ENCODE measurements around the gene KCNN1.
A peak's percentile ranks its signal among the peaks of the same experiment; 100 is the strongest.

KCNN1 gene

DNA sequence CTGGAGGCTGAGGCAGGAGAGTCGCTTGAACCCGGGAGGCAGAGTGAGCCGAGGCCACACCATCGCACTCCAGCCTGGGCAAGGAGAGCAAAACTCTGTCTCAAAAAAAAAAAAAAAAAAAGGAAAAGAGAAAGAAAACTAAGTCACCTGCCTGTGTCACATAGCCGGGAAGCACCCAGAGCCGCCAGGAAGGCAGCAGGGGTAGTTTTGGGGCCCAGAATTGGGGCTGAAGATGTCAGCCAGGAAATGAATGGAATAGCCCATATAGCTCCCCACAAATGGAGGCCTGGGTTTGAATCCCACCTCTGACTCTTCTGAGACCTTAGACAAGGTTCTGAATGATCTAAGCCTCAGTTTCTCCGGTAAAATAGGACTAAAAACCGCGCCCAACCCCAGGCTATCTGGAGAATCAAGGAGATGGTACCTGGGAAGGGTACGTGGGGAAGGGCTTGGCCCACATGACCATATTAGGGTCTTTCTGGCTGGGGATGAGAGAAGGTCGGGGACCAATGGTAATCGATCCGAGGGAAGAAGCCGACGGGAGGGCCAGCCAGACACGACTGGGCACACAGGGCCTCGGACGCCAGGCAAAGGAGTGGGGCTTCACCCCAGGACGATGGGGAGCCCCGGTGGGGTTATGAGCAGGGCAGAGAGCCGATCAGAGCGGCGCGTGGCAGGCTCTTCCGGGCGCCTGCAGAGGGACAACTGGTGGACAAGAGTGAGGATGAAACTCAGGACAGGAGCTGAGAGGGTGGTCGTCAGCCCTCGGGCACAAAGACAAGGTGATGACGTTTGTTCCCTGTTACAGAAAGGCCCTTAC lies 19.7 kb upstream of the KCNN1 start:
- Histone ChIP-seq H3K9me3 (ENCODE audit: insufficient read depth, low read length) (no peaks in the 10 kb centered on the region), H3K36me3 (replicated peaks; ENCODE audit: low read depth, low read length) (peaks cover 8% of the 10 kb centered on the region), H3K79me2 (ENCODE audit: low read length) (no peaks in the 10 kb centered on the region), H2AFZ (ENCODE audit: low read depth, low read length) (no peak overlapping the region; the same call in 1 of the 2 replicates), H3K4me2 (ENCODE audit: low read length) (peak overlapping the region; percentile 81), H3K4me3 (ENCODE audit: low read length) (peak overlapping the region; percentile 72), H3K27ac (ENCODE audit: low read length) (peak overlapping the region; percentile 75), H4K20me1 (ENCODE audit: insufficient read depth, low read length) (no peaks in the 10 kb centered on the region), H3K4me1 (ENCODE audit: low read length) (peaks cover 45% of the 10 kb centered on the region), H3K27me3 (ENCODE audit: low read depth, low read length) (peaks cover 13% of the 10 kb centered on the region), H3K9ac (ENCODE audit: low read length) (peak overlapping the region; percentile 73)
- TF ChIP-seq CTCF (IDR thresholded peaks at IDR 0.05; ENCODE audit: low read depth, low read length) (no peak), EZH2phosphoT487 (IDR thresholded peaks at IDR 0.05; ENCODE audit: low read depth) (no peak)

GRCh38 chr19:17947815-17948513 lies 18.9 kb upstream of the KCNN1 start:
- H3K4me2 ChIP-seq (ENCODE audit: low read length) = peak overlapping the region; percentile 88
- H3K4me3 ChIP-seq (ENCODE audit: low read length) = peak overlapping the region; percentile 76
- H3K27ac ChIP-seq (ENCODE audit: low read length) = peak overlapping the region; percentile 54
- H3K9ac ChIP-seq (ENCODE audit: low read length) = peak overlapping the region; percentile 61
- no peaks in the 10 kb centered on the region for H3K79me2 ChIP-seq (ENCODE audit: low read length)
- no peak overlapping the region for H2AFZ ChIP-seq (ENCODE audit: low read depth, low read length)
- TF ChIP-seq CTCF (IDR thresholded peaks at IDR 0.05; ENCODE audit: low read depth, low read length) = no peak
- TF ChIP-seq EZH2phosphoT487 (IDR thresholded peaks at IDR 0.05; ENCODE audit: low read depth) = no peak
- peaks cover 51% of the 10 kb centered on the region for H3K4me1 ChIP-seq (ENCODE audit: low read length)
- peaks cover 21% of the 10 kb centered on the region for H3K27me3 ChIP-seq (ENCODE audit: low read depth, low read length)
- H4K20me1 ChIP-seq (ENCODE audit: insufficient read depth, low read length) = no peaks in the 10 kb centered on the region
- peaks cover 8% of the 10 kb centered on the region for H3K36me3 ChIP-seq (replicated peaks; ENCODE audit: low read depth, low read length)
- no peaks in the 10 kb centered on the region for H3K9me3 ChIP-seq (ENCODE audit: insufficient read depth, low read length)

- peaks cover 51% of the 10 kb centered on the region for H3K4me1 ChIP-seq (ENCODE audit: low read length)
Observed at GRCh38 chr19:17948514-17948900, 18.4 kb upstream of the KCNN1 start.

More at GRCh38 chr19:17948514-17948900, 18.4 kb upstream of the KCNN1 start:
- no peak overlapping the region for H2AFZ ChIP-seq (ENCODE audit: low read depth, low read length)
- peak overlapping the region; percentile 88 for H3K4me2 ChIP-seq (ENCODE audit: low read length)
- H4K20me1 ChIP-seq (ENCODE audit: insufficient read depth, low read length) = no peaks in the 10 kb centered on the region
- H3K9ac ChIP-seq (ENCODE audit: low read length) = peak overlapping the region; percentile 61
- TF ChIP-seq CTCF (IDR thresholded peaks at IDR 0.05; ENCODE audit: low read depth, low read length) = no peak
- no peaks in the 10 kb centered on the region for H3K79me2 ChIP-seq (ENCODE audit: low read length)
- H3K9me3 ChIP-seq (ENCODE audit: insufficient read depth, low read length) = no peaks in the 10 kb centered on the region
- peak overlapping the region; percentile 76 for H3K4me3 ChIP-seq (ENCODE audit: low read length)
- H3K27ac ChIP-seq (ENCODE audit: low read length) = peak overlapping the region; percentile 54
- H3K36me3 ChIP-seq (replicated peaks; ENCODE audit: low read depth, low read length) = peaks cover 5% of the 10 kb centered on the region
- H3K27me3 ChIP-seq (ENCODE audit: low read depth, low read length) = peaks cover 26% of the 10 kb centered on the region

Measured in OCI-LY3 (cell line).